GM23338 (cell line): ENCODE measurements around the gene FARSA. TPM values are rescaled to one million over a fixed set of nuclear protein-coding genes. Genes with fewer than 3 reads are reported as not detected.
A peak's percentile ranks its signal among the peaks of the same experiment; 100 is the strongest.

Source experiments
- ATAC-seq: fragments of 200-7000 bp; cut with Tn5 transposase; 3 replicates; pipeline ENCODE4 v1.9.1; 2020
- DNase-seq: peaks from one replicate; pipeline ENCODE4 v3.0.0-alpha.2; 2015; ENCODE audit warnings: low spot score
- H2AFZ ChIP-seq: fragments of 200-600 bp; sonication (generic); 2 replicates; pipeline ENCODE4 v1.8.0; 2016; ENCODE audit warnings: antibody characterized with exemption, mild to moderate bottlenecking, moderate library complexity
- H3F3A ChIP-seq: fragments of 200-600 bp; sonication (generic); replicated peaks from 2 replicates; pipeline ENCODE4 v1.8.0; 2017; ENCODE audit warnings: antibody characterized with exemption, mixed run types, low read depth
- H3K27ac ChIP-seq: fragments of 200-600 bp; sonication (generic); 2 replicates; pipeline ENCODE4 v1.6.1; 2016; ENCODE audit warnings: low read depth
- H3K27me3 ChIP-seq: fragments of 200-600 bp; sonication (generic); 2 replicates; pipeline ENCODE4 v1.8.0; 2016; ENCODE audit warnings: mild to moderate bottlenecking, mixed run types, moderate library complexity; ENCODE audit not compliant: insufficient read depth
- H3K36me3 ChIP-seq: fragments of 200-600 bp; sonication (generic); 2 replicates; pipeline ENCODE4 v1.8.0; 2016; ENCODE audit warnings: mild to moderate bottlenecking; ENCODE audit not compliant: insufficient read depth
- H3K4me1 ChIP-seq: fragments of 200-600 bp; sonication (generic); 2 replicates; pipeline ENCODE4 v1.8.0; 2016; ENCODE audit warnings: mild to moderate bottlenecking, moderate library complexity; ENCODE audit not compliant: insufficient read depth
- H3K4me2 ChIP-seq: fragments of 200-600 bp; sonication (generic); 2 replicates; pipeline ENCODE4 v1.7.1; 2017; ENCODE audit warnings: mixed run types
- H3K4me3 ChIP-seq: fragments of 200-600 bp; sonication (generic); 2 replicates; pipeline ENCODE4 v1.6.1; 2016; ENCODE audit warnings: mixed run types
- H3K79me2 ChIP-seq: fragments of 200-600 bp; sonication (generic); replicated peaks from 2 replicates; pipeline ENCODE4 v1.8.0; 2017; ENCODE audit warnings: mild to moderate bottlenecking; ENCODE audit not compliant: insufficient read depth
- H3K9me2 ChIP-seq: fragments of 200-600 bp; sonication (generic); 2 replicates; pipeline ENCODE4 v1.8.0; 2017; ENCODE audit not compliant: insufficient read depth
- H4K20me1 ChIP-seq: fragments of 200-600 bp; sonication (generic); replicated peaks from 2 replicates; pipeline ENCODE4 v1.8.0; 2017; ENCODE audit warnings: mild to moderate bottlenecking; ENCODE audit not compliant: insufficient read depth
- H3K27ac Mint-ChIP-seq: 2 replicates; pipeline ENCODE4 v1.8.0; 2020; ENCODE audit warnings: inconsistent platforms, mild to moderate bottlenecking, moderate library complexity, mixed read lengths
- H3K27me3 Mint-ChIP-seq: 3 replicates; pipeline ENCODE4 v1.8.0; 2022; ENCODE audit warnings: low read depth, mild to moderate bottlenecking, moderate library complexity, mixed read lengths, inconsistent platforms; ENCODE audit not compliant: insufficient read depth, poor library complexity
- H3K36me3 Mint-ChIP-seq: 3 replicates; pipeline ENCODE4 v1.8.0; 2021; ENCODE audit warnings: low read depth, mild to moderate bottlenecking, inconsistent platforms, moderate library complexity, mixed read lengths
- H3K4me1 Mint-ChIP-seq: 3 replicates; pipeline ENCODE4 v1.8.0; 2020; ENCODE audit warnings: mild to moderate bottlenecking, inconsistent platforms, mixed read lengths
- H3K4me3 Mint-ChIP-seq: 3 replicates; pipeline ENCODE4 v1.8.0; 2021; ENCODE audit warnings: moderate library complexity, mild to moderate bottlenecking, inconsistent platforms, mixed read lengths
- H3K9me3 Mint-ChIP-seq: 3 replicates; pipeline ENCODE4 v1.8.0; 2020; ENCODE audit warnings: moderate library complexity, mild to moderate bottlenecking, inconsistent platforms, mixed read lengths
- ETS1 ChIP-seq: IDR thresholded peaks from 2 replicates; pipeline ENCODE4 v1.6.1; 2016; ENCODE audit warnings: antibody characterized with exemption
- EZH2phosphoT487 ChIP-seq: fragments of 200-600 bp; sonication (generic); IDR thresholded peaks from one replicate; pipeline ENCODE4 v1.8.1; 2018; ENCODE audit warnings: antibody characterized with exemption; ENCODE audit not compliant: unreplicated experiment
- NANOG ChIP-seq: IDR thresholded peaks from 2 replicates; pipeline ENCODE4 v1.6.1; 2016; ENCODE audit warnings: antibody characterized with exemption, borderline replicate concordance
- POLR2AphosphoS5 ChIP-seq: IDR thresholded peaks from 2 replicates; pipeline ENCODE4 v1.6.1; 2016; ENCODE audit warnings: antibody characterized with exemption, low read depth
- STAT1 ChIP-seq: IDR thresholded peaks from one replicate; pipeline ENCODE4 v1.6.1; 2016; ENCODE audit warnings: antibody characterized with exemption; ENCODE audit not compliant: unreplicated experiment
- polyA plus RNA-seq: library from polyadenylated mRNA; unstranded; fragments of >200 nt; fragmentation: Nextera tagmentation; extraction: Ambion mirVana; gene quantifications from 2 replicates; pipeline ENCODE4 v1.2.1, GENCODE V29; 2016
- total RNA-seq: library from RNA; depleted of rRNA; stranded (reverse); fragments of >200 nt; shearing (Covaris generic); gene quantifications from 2 replicates; pipeline ENCODE4 v1.2.3, GENCODE V29; 2014
- TF ChIP-seq, protein P1 (sequence below): IDR thresholded peaks from one replicate; pipeline ENCODE4 v1.6.1; 2018; ENCODE audit warnings: antibody characterized with exemption; ENCODE audit not compliant: unreplicated experiment

FARSA gene
- total and polyA plus RNA-seq, 2 experiments from 2014 or later, result 74.7 to 86.4 TPM

- Mint-ChIP-seq H3K36me3 (no peaks in the 10 kb centered on the region), H3K27ac (no peak within 1 kb of the TSS), H3K27me3 (peaks cover 5% of the 10 kb centered on the region), H3K4me1 (peaks cover 3% of the 10 kb centered on the region; the same call in 2 of the 3 replicates), H3K4me3 (no peak within 1 kb of the TSS; the same call in 2 of the 3 replicates), H3K9me3 (no peaks in the 10 kb centered on the region)
- no peak for ATAC-seq
- Histone ChIP-seq H3K27me3 (no peaks in the 10 kb centered on the region), H3K4me3 (no peak within 1 kb of the TSS), H3F3A (no peaks in the 10 kb centered on the region), H3K79me2 (no peaks in the 10 kb centered on the region), H3K36me3 (no peaks in the 10 kb centered on the region), H3K4me1 (no peaks in the 10 kb centered on the region; the same call in 1 of the 2 replicates), H3K9me2 (no peaks in the 10 kb centered on the region), H3K4me2 (no peak within 1 kb of the TSS), H3K27ac (no peak within 1 kb of the TSS), H4K20me1 (no peaks in the 10 kb centered on the region), H2AFZ (0 out of 2 replicates have a peak within 1 kb of the TSS, but pooled peaks have one; percentile 10)
- DNase-seq, result peak; percentile 34
- no peak for TF ChIP-seq POLR2AphosphoS5
Observed at GRCh38 chr19:12969292-12969988, 35.9 kb upstream of the FARSA start, which contains the start of gene DAND5. Gene DAND5 (plus strand): TSS chr19:12969576. CDS start chr19:12969661, 85 bp downstream.

- no peaks in the 10 kb centered on the region for H3K27me3 ChIP-seq
- no peak for DNase-seq
- no peak overlapping the region for H3K4me3 ChIP-seq
- Mint-ChIP-seq H3K36me3 (no peaks in the 10 kb centered on the region), H3K4me1 (peaks cover 3% of the 10 kb centered on the region; the same call in 2 of the 3 replicates), H3K27me3 (peaks cover 4% of the 10 kb centered on the region), H3K27ac (no peak overlapping the region), H3K4me3 (no peak overlapping the region), H3K9me3 (no peaks in the 10 kb centered on the region)
- TF ChIP-seq STAT1 (no peak), EZH2phosphoT487 (no peak)
- no peak overlapping the region for H2AFZ ChIP-seq
- no peak overlapping the region for H3K27ac ChIP-seq
- H3K9me2 ChIP-seq, result no peaks in the 10 kb centered on the region
- H3K36me3 ChIP-seq, result no peaks in the 10 kb centered on the region
- no peaks in the 10 kb centered on the region for H4K20me1 ChIP-seq
- no peak for ATAC-seq
- no peaks in the 10 kb centered on the region; the same call in 1 of the 2 replicates for H3K4me1 ChIP-seq
- no peaks in the 10 kb centered on the region for H3K79me2 ChIP-seq
- H3F3A ChIP-seq, result no peaks in the 10 kb centered on the region
- no peak overlapping the region for H3K4me2 ChIP-seq
Observed at GRCh38 chr19:12967907-12968306, 34.4 kb upstream of the FARSA start.

GRCh38 chr19:12965812-12966135, 32.3 kb upstream of the FARSA start:
- H3K4me2 ChIP-seq, result peak overlapping the region; percentile 88
- no peaks in the 10 kb centered on the region for H3K9me2 ChIP-seq
- H3K4me1 ChIP-seq, result no peaks in the 10 kb centered on the region; the same call in 1 of the 2 replicates
- H3K36me3 ChIP-seq, result no peaks in the 10 kb centered on the region
- no peak overlapping the region for H3K27ac ChIP-seq
- no peaks in the 10 kb centered on the region for H3F3A ChIP-seq
- no peak for ATAC-seq
- H2AFZ ChIP-seq, result peak overlapping the region; percentile 90; the same call in 1 of the 2 replicates
- no peak overlapping the region for H3K27ac Mint-ChIP-seq
- H3K4me1 Mint-ChIP-seq, result peaks cover 3% of the 10 kb centered on the region; the same call in 2 of the 3 replicates
- H3K4me3 Mint-ChIP-seq, result peak overlapping the region; percentile 68
- H4K20me1 ChIP-seq, result no peaks in the 10 kb centered on the region
- H3K27me3 ChIP-seq, result no peaks in the 10 kb centered on the region
- no peaks in the 10 kb centered on the region for H3K9me3 Mint-ChIP-seq
- peaks cover 4% of the 10 kb centered on the region for H3K27me3 Mint-ChIP-seq
- H3K79me2 ChIP-seq, result no peaks in the 10 kb centered on the region
- peak overlapping the region; percentile 60 for H3K4me3 ChIP-seq
- no peak for DNase-seq
- no peaks in the 10 kb centered on the region for H3K36me3 Mint-ChIP-seq
- TF ChIP-seq ETS1, result no peak
- TF ChIP-seq, protein P1, sequence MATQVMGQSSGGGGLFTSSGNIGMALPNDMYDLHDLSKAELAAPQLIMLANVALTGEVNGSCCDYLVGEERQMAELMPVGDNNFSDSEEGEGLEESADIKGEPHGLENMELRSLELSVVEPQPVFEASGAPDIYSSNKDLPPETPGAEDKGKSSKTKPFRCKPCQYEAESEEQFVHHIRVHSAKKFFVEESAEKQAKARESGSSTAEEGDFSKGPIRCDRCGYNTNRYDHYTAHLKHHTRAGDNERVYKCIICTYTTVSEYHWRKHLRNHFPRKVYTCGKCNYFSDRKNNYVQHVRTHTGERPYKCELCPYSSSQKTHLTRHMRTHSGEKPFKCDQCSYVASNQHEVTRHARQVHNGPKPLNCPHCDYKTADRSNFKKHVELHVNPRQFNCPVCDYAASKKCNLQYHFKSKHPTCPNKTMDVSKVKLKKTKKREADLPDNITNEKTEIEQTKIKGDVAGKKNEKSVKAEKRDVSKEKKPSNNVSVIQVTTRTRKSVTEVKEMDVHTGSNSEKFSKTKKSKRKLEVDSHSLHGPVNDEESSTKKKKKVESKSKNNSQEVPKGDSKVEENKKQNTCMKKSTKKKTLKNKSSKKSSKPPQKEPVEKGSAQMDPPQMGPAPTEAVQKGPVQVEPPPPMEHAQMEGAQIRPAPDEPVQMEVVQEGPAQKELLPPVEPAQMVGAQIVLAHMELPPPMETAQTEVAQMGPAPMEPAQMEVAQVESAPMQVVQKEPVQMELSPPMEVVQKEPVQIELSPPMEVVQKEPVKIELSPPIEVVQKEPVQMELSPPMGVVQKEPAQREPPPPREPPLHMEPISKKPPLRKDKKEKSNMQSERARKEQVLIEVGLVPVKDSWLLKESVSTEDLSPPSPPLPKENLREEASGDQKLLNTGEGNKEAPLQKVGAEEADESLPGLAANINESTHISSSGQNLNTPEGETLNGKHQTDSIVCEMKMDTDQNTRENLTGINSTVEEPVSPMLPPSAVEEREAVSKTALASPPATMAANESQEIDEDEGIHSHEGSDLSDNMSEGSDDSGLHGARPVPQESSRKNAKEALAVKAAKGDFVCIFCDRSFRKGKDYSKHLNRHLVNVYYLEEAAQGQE, result no peak
- no peak for TF ChIP-seq NANOG
